Ovary (tissue), 9 donors: Measurements from ENCODE around the gene AURKB. TPM values are rescaled to one million over a fixed set of nuclear protein-coding genes. Genes with fewer than 3 reads are reported as not detected.

Experiments
- DNase-seq, 5 donors: peaks; one replicate each; pipeline ENCODE4 v3.0.0-alpha.2; 2019 to 2020
- H3K27ac ChIP-seq, 2 donors: fragments of 200-600 bp; one replicate each; pipeline versions ENCODE4 v1.5.1 to v1.8.0; 2019 to 2022
- H3K27me3 ChIP-seq: fragments of 200-600 bp; one replicate; pipeline ENCODE4 v1.8.0; 2022
- H3K36me3 ChIP-seq: fragments of 200-600 bp; sonication (generic); one replicate; pipeline ENCODE4 v1.5.1; 2019
- H3K4me1 ChIP-seq: one replicate; pipeline ENCODE4 v1.8.1; 2013; ENCODE audit warnings: mild to moderate bottlenecking, moderate library complexity; ENCODE audit not compliant: insufficient read depth
- H3K4me3 ChIP-seq: fragments of 200-600 bp; sonication (generic); one replicate; pipeline ENCODE4 v1.5.1; 2017
- H3K9me3 ChIP-seq, 2 donors: fragments of 200-600 bp in 1 of 2; sonication (generic) in 1 of 2; one replicate each; pipeline versions ENCODE4 v1.5.1 to v1.8.1; 2013 to 2019; ENCODE audit warnings: mild to moderate bottlenecking in 1 of 2, moderate library complexity in 1 of 2
- CTCF ChIP-seq, 3 donors: fragments of 450-650 bp in 2 of 3; fragments of 200-600 bp in 1 of 3; IDR thresholded peaks; one replicate each; pipeline versions ENCODE4 v1.5.1 to v1.8.0; 2016 to 2022; ENCODE audit warnings: antibody characterized with exemption in 3 of 3, mild to moderate bottlenecking in 1 of 3
- EP300 ChIP-seq: sonication (generic); formaldehyde crosslinking; IDR thresholded peaks from one replicate; pipeline ENCODE4 v1.6.1; 2017; ENCODE audit warnings: antibody characterized with exemption
- POLR2A ChIP-seq: fragments of 450-650 bp; IDR thresholded peaks from one replicate; pipeline ENCODE4 v1.6.1; 2017; ENCODE audit warnings: antibody characterized with exemption, mild to moderate bottlenecking, moderate library complexity
- WGBS, 3 donors: extraction: QIAGEN DNeasy Blood & Tissue Kit in 1 of 3; methylation state at CpG; one replicate each; pipeline versions ENCODE4 v1.1.5 to v1.1.7; 2013 to 2017; 5-methylcytosine and 5-hydroxymethylcytosine counted together
- intact Hi-C, 4 donors: fragments of 100-400 bp; cut with DNase I; formaldehyde crosslinking; loops; one replicate each; pipeline versions ENCODE4 v1.11.0 to v1.15.1; 2022 to 2023
- polyA plus RNA-seq, 2 donors: library from polyadenylated mRNA; stranded (reverse); fragments of 200-250 nt in 1 of 2; fragments of 350-450 nt in 1 of 2; fragmentation: Illumina TruSeq in 1 of 2; extraction: RNeasy Lipid Tissue Mini Kit (QIAGEN cat#74804) in 1 of 2; gene quantifications; one replicate each; pipeline ENCODE4 v1.2.3, GENCODE V29; 2013 to 2014
- total RNA-seq, 7 donors: library from RNA; depleted of rRNA in 2 of 7; stranded (reverse); fragments of >200 nt in 2 of 7; fragmentation: NEBNext Ultra II Directional in 3 of 7; extraction: Animal tissue kit (Norgen Biotek cat#: 25700) in 3 of 7; gene quantifications; one replicate each; pipeline versions ENCODE4 v1.1.0 to v1.2.4, GENCODE V29; 2016 to 2023
- donor health status: DM: no; HTN: no; CAD: no; lungs with moderate emphysema.
- donor health status: DM: no; HTN: no; CAD: no.
- donor health status: Bipolar disorder and iron deficiency.
- donor health status: DM: yes; HTN: yes; CAD: no.
- donor health status: DM: no; HTN: no; CAD: no.
- donor health status: DM: yes; HTN: yes; CAD: no.

The AURKB gene
- total and polyA plus RNA-seq, 9 donors, result 0.68 to 1.7 (median 1.1) TPM; not detected in 3

GRCh38 chr17:8162997-8163977 is 47.1 kb downstream of the AURKB start:
- DNase-seq, result peak in 4 of 5 donors; percentile 58 to 69 (median 66)
- H3K9me3 ChIP-seq, result no peaks in the 10 kb centered on the region
- H3K36me3 ChIP-seq, result no peaks in the 10 kb centered on the region
- intact Hi-C loops, result loop anchor here in 2 of 4 donors (2.0 kb wide), 2 partner anchors 40 to 56 kb away; no protein-coding TSS in a partner anchor
- no peaks in the 10 kb centered on the region for H3K27me3 ChIP-seq
- TF ChIP-seq CTCF (IDR thresholded peaks at IDR 0.05), result no peak
- no peak for TF ChIP-seq POLR2A
- TF ChIP-seq EP300, result no peak
- H3K4me1 ChIP-seq, result peaks cover 16% of the 10 kb centered on the region
- peak overlapping the region; percentile 77 for H3K4me3 ChIP-seq
- H3K27ac ChIP-seq, result peak overlapping the region; percentile 99 to 100
- 4 to 12% (median 7%) methylated on average over 23 to 55 of the region's 55 CpGs for WGBS, 3 donors

DNA sequence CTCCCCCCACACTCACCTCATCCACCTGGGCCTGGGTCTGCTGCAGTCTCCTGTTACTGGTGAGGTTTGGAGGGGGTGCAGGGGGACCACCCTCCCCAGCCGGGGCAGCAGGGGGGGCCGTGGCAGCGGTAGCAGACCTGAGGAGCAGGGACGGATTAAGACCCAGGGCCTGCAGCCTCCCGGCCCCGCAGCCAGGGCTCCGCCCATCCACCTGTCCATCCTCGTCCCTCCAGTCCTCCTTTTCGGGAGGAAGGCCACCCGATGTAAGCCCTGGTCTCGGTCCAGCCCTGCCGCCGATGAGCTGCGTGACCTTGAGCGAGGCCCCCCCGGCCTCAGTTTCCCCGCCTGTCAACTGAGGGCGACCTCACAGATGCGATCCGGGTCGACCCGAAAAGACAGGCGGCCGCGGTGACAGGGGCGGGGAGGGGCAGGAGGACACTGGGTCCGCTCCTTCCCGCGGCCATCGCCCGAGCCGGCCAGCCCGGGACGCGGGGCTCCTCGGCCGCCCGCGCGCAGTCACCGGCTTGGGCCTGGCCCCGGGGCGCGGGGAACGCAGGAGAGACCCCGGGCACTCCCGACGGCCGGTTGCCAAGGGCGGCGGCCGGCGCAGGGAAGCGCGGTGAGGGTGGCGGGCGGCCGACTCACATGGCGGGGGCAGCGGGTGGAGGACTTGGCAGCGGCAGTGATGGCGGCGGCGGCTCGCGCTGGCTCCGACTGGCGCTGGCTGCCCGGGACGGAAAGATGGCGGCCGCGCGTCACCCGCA is 48.0 kb downstream of the AURKB start, which contains the start of gene VAMP2:
Gene VAMP2 (minus strand): TSS at position 716 of the 764 bp plus-strand sequence. CDS start 69 bp downstream, at position 647.
- no peaks in the 10 kb centered on the region for H3K9me3 ChIP-seq
- H3K4me3 ChIP-seq, result peak within 1 kb of the TSS; percentile 77
- TF ChIP-seq POLR2A, result peak; percentile 95
- peak in 2 of 3 donors; percentile 17 to 23 for TF ChIP-seq CTCF (IDR thresholded peaks at IDR 0.05)
- TF ChIP-seq EP300, result no peak
- 0 to 3% (median 1%) methylated on average over 13 to 75 of the region's 75 CpGs for WGBS, 3 donors
- no peaks in the 10 kb centered on the region for H3K27me3 ChIP-seq
- DNase-seq, result peak; percentile 83 to 93 (median 88)
- peaks cover 16% of the 10 kb centered on the region for H3K4me1 ChIP-seq
- intact Hi-C loops, result loop anchor here in 2 of 4 donors (2.0 kb wide), 2 partner anchors 40 to 56 kb away; no protein-coding TSS in a partner anchor
- no peaks in the 10 kb centered on the region for H3K36me3 ChIP-seq
- H3K27ac ChIP-seq, result peak within 1 kb of the TSS; percentile 99 to 100

GRCh38 chr17:8161289-8162232 is 48.8 kb downstream of the AURKB start:
- Histone ChIP-seq H3K27me3 (no peaks in the 10 kb centered on the region), H3K4me1 (peaks cover 16% of the 10 kb centered on the region), H3K4me3 (peak overlapping the region; percentile 77), H3K9me3 (no peaks in the 10 kb centered on the region), H3K27ac (peak overlapping the region; percentile 99 to 100), H3K36me3 (no peaks in the 10 kb centered on the region)
- DNase-seq, result peak in 2 of 5 donors; percentile 51 to 57
- TF ChIP-seq POLR2A (no peak), CTCF (IDR thresholded peaks at IDR 0.05) (no peak), EP300 (no peak)
- intact Hi-C loops, result loop anchor here in 2 of 4 donors (2.0 kb wide), 3 partner anchors 23 to 57 kb away; no protein-coding TSS in a partner anchor
- WGBS, 3 donors, result 35 to 47% (median 37%) methylated on average over 19 of the region's 19 CpGs
